Heart right ventricle (tissue), 16 donors: ENCODE data around the gene CPXM2. TPM values are rescaled to one million over a fixed set of nuclear protein-coding genes. Genes with fewer than 3 reads are reported as not detected.

ENCODE experiments used
- ATAC-seq, 8 donors: fragments of 200-7000 bp; cut with Tn5 transposase; one replicate each; pipeline ENCODE4 v1.9.1; 2020; ENCODE audit warnings: mild to moderate bottlenecking in 8 of 8, moderate library complexity in 8 of 8, moderate number of reproducible peaks in 1 of 8
- DNase-seq, 2 donors: peaks; one replicate each; pipeline ENCODE4 v3.0.0-alpha.2; 2020
- H3K27ac ChIP-seq, 10 donors: fragments of 200-600 bp; sonication (generic) in 2 of 10; one replicate each; pipeline versions ENCODE4 v1.5.0 to v1.8.0; 2020 to 2022; ENCODE audit warnings: mild to moderate bottlenecking in 3 of 10
- H3K27me3 ChIP-seq, 7 donors: fragments of 200-600 bp; one replicate each; pipeline ENCODE4 v1.8.0; 2021 to 2022; ENCODE audit warnings: mild to moderate bottlenecking in 2 of 7
- H3K36me3 ChIP-seq, 9 donors: fragments of 200-600 bp; sonication (generic) in 1 of 9; one replicate each; pipeline versions ENCODE4 v1.5.0 to v1.8.0; 2020 to 2022; ENCODE audit warnings: mild to moderate bottlenecking in 2 of 9
- H3K4me1 ChIP-seq, 9 donors: fragments of 200-600 bp; sonication (generic) in 1 of 9; one replicate each; pipeline versions ENCODE4 v1.5.0 to v1.8.0; 2020 to 2022; ENCODE audit warnings: mild to moderate bottlenecking in 4 of 9
- H3K4me3 ChIP-seq, 10 donors: fragments of 200-600 bp; sonication (generic) in 2 of 10; one replicate each; pipeline versions ENCODE4 v1.5.0 to v1.8.0; 2020 to 2022; ENCODE audit warnings: mild to moderate bottlenecking in 7 of 10, moderate library complexity in 2 of 10
- H3K9me3 ChIP-seq, 11 donors: fragments of 200-600 bp in 10 of 11; sonication (generic) in 2 of 11; one replicate each; pipeline versions ENCODE4 v1.5.0 to v1.8.0; 2013 to 2022; ENCODE audit warnings: mild to moderate bottlenecking in 2 of 11, control low read depth in 1 of 11, moderate library complexity in 1 of 11
- CTCF ChIP-seq, 9 donors: fragments of 200-600 bp; sonication (generic) in 2 of 9; IDR thresholded peaks; one replicate each; pipeline versions ENCODE4 v1.5.0 to v1.8.0; 2021 to 2022; ENCODE audit warnings: antibody characterized with exemption in 9 of 9, mild to moderate bottlenecking in 5 of 9, moderate library complexity in 1 of 9
- WGBS, 2 donors: extraction: QIAGEN DNeasy Blood & Tissue Kit; methylation state at CpG; one replicate each; pipeline ENCODE4 v1.1.7; 2013; ENCODE audit warnings: inconsistent platforms in 1 of 2; 5-methylcytosine and 5-hydroxymethylcytosine counted together
- intact Hi-C, 10 donors: fragments of 100-400 bp; cut with DNase I; formaldehyde crosslinking; loops; one replicate each; pipeline versions ENCODE4 v1.11.1 to v1.14.2; 2022
- polyA plus RNA-seq, 2 donors: library from polyadenylated mRNA; stranded (reverse); fragments of 200-250 nt; gene quantifications; one replicate each; pipeline ENCODE4 v1.2.3, GENCODE V29; 2013
- total RNA-seq, 10 donors: library from RNA; stranded (reverse); fragmentation: NEBNext Ultra II Directional in 3 of 10; extraction: Animal tissue kit (Norgen Biotek cat#: 25700) in 3 of 10; gene quantifications; one replicate each; pipeline versions ENCODE4 v1.2.1 to v1.2.4, GENCODE V29; 2021 to 2023
- donor health status: Arrhythmogenic right ventricular cardiomyopathy.
- donor health status: ischemic (EF 13 %, LVEDD 7.1; RV severe dilation, severe dysfunction).
- donor health status: healthy with polysubstance abuse.
- donor health status: DM: no; HTN: yes; CAD: no.
- donor health status: DM: no; HTN: no; CAD: no.
- donor health status: ischemic (EF 25% LVEDD 6.9; RV normal size, moderate dysfunction).
- donor health status: ischemic (EF 25% LVEDD 5.7; RV mildly dilated, moderate dysfunction).
- donor health status: healthy.
- donor health status: DM: yes; HTN: yes; CAD: no.
- donor health status: Ischemic cardiomyopathy.
- donor health status: ischemic (EF 35%, LVEDD 5.7; RV mildly dilated, moderate dysfunction).
- donor health status: nonischemic (EF 11% LVEDD 7.7; RV severe dilation, severe dysfunction).
- donor health status: DM: yes; HTN: yes; CAD: no.
- donor health status: PGD.
- donor health status: ischemic (EF 29% LVEDD 5.4; RV normal size, mild dysfunction).
- donor health status: nonischemic (EF 23%, LVEDD 6.1; RV moderate dilation, normal function).

The CPXM2 gene
- total and polyA plus RNA-seq, 12 donors: 2.0 to 9.8 (median 3.8) TPM

GRCh38 chr10:123746061-123746460, 145.5 kb downstream of the CPXM2 start:
- WGBS, 2 donors: 55 to 59% methylated on average over 4 of the region's 4 CpGs
- Histone ChIP-seq H3K9me3 (peaks cover 0 to 3% (median 0%) of the 10 kb centered on the region in 11 donors), H3K36me3 (no peaks in the 10 kb centered on the region), H3K27ac (no peak overlapping the region), H3K27me3 (peaks cover 0 to 5% (median 0%) of the 10 kb centered on the region in 7 donors), H3K4me1 (peaks cover 0 to 8% (median 0%) of the 10 kb centered on the region in 9 donors), H3K4me3 (no peak overlapping the region)
- intact Hi-C loops: no loop called here
- ATAC-seq (no peak), DNase-seq (no peak)
- TF ChIP-seq CTCF (IDR thresholded peaks at IDR 0.05): no peak

- Histone ChIP-seq H3K4me3 (no peak overlapping the region), H3K4me1 (peaks cover 0 to 8% (median 0%) of the 10 kb centered on the region in 9 donors), H3K27me3 (peaks cover 0 to 5% (median 0%) of the 10 kb centered on the region in 7 donors), H3K36me3 (no peaks in the 10 kb centered on the region), H3K27ac (no peak overlapping the region), H3K9me3 (no peaks in the 10 kb centered on the region)
- intact Hi-C loops: no loop called here
- no peak for TF ChIP-seq CTCF (IDR thresholded peaks at IDR 0.05)
- ATAC-seq (peak in 1 of 8 donors; percentile 14), DNase-seq (no peak)
- 65 to 67% methylated on average over 6 of the region's 6 CpGs for WGBS, 2 donors
Measured at GRCh38 chr10:123744224-123744536, 147.4 kb downstream of the CPXM2 start.

DNA sequence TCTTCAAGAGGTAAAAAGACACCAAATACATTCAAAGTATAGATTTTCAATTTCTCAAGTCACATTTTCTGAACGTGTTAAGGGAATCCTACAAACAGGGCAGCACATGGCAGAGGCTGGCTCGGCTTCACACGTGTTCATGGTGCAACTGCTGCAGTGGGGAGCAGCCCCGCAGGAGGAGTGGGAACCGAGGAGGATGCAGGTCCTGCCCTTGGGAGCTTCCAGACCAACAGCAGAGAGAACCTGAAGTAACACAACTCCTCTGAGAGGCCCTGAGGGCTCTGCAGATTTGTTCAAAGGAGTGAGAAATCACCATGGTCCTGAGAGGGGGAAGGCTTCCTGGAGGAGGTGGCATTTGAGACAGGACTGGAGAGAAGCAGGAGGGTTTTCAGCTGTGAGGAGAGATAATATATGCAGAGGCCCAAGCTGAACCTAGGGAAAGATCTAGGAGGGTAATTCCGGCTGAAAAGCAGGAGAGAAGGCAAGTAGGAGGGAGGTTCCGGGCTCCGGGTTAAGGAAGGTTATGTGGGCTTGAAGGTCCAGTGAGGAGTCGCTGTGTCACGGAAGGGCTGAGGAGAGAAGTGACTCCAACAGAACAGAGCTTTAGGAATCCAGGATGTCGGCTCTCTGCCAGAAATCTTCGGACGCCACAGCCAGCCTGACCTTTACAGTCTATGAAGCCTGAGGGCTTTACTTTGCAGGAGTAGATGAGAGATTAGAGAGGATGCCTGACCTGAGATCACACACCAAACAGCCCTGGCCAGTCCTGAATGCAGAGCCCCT, 148.0 kb downstream of the CPXM2 start:
- WGBS, 2 donors: 50 to 53% methylated on average over 13 of the region's 13 CpGs
- intact Hi-C loops: no loop called here
- peaks cover 0 to 5% (median 0%) of the 10 kb centered on the region in 7 donors for H3K27me3 ChIP-seq
- ATAC-seq (peak in 6 of 8 donors; percentile 43 to 83 (median 70)), DNase-seq (peak in 1 of 2 donors; percentile 26)
- H3K4me1 ChIP-seq: peaks cover 0 to 8% (median 0%) of the 10 kb centered on the region in 9 donors
- H3K4me3 ChIP-seq: no peak overlapping the region
- no peak overlapping the region for H3K27ac ChIP-seq
- H3K36me3 ChIP-seq: no peaks in the 10 kb centered on the region
- TF ChIP-seq CTCF (IDR thresholded peaks at IDR 0.05): no peak
- no peaks in the 10 kb centered on the region for H3K9me3 ChIP-seq

DNA sequence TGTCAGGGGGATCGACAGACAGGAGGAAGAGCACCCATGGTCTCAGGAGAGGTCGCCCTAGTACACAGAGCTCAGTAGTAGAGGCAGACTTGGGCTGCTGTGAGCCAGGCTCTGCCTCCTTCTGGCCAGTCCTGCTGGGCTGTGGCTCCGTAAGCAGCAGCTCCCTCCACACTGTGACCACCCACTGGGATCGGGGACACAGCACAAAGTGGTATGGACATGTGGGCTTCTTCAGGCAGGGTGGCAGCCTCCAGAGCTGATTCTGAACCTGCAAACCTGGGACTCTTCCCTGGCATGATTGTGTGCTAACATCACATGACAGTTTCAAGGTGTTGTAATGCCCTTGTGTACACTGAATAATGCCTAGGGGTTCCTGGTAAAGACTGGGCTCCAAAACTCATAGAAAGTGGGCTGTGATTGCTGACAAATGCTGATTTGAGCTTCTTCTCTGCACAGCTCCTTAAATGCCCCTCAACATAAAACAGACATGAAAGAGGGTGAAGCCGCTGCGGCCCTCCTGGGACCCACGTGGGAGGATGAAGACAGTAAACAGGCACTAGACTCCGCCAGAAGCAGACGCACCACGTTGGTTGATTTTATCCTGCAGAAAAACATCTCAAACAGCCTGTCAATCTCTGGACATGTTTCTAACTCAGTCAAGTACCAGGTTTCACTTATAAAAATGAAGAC, 148.7 kb downstream of the CPXM2 start:
- no peak for TF ChIP-seq CTCF (IDR thresholded peaks at IDR 0.05)
- peaks cover 0 to 5% (median 0%) of the 10 kb centered on the region in 7 donors for H3K27me3 ChIP-seq
- ATAC-seq (no peak), DNase-seq (no peak)
- H3K4me3 ChIP-seq: no peak overlapping the region
- H3K4me1 ChIP-seq: peaks cover 0 to 8% (median 0%) of the 10 kb centered on the region in 9 donors
- no peak overlapping the region for H3K27ac ChIP-seq
- H3K36me3 ChIP-seq: no peaks in the 10 kb centered on the region
- 51 to 63% methylated on average over 10 of the region's 10 CpGs for WGBS, 2 donors
- no peaks in the 10 kb centered on the region for H3K9me3 ChIP-seq
- intact Hi-C loops: no loop called here
